OCI-LY3 (cell line): ENCODE results near the gene LHX1.

ENCODE experiments used
- H2AFZ ChIP-seq: fragments of 200-600, 300-600 bp; shearing (Covaris generic); 2 replicates; pipeline ENCODE4 v1.6.0; 2014; ENCODE audit warnings: antibody characterized with exemption, low read depth, low read length
- H3K27ac ChIP-seq: fragments of 200-600, 300-600 bp; sonication (generic); 2 replicates; pipeline ENCODE4 v1.5.1; 2014; ENCODE audit warnings: mild to moderate bottlenecking, low read length, moderate library complexity, mixed read lengths
- H3K27me3 ChIP-seq: fragments of 200-600, 300-600 bp; sonication (generic); 2 replicates; pipeline ENCODE4 v1.6.1; 2014; ENCODE audit warnings: low read depth, low read length, mixed read lengths
- H3K36me3 ChIP-seq: fragments of 200-600, 300-600 bp; sonication (generic); replicated peaks from 2 replicates; pipeline ENCODE3; 2014; ENCODE audit warnings: low read depth, low read length, mixed read lengths
- H3K4me1 ChIP-seq: fragments of 300-600, 200-600 bp; sonication (generic); 2 replicates; pipeline ENCODE4 v1.6.1; 2014; ENCODE audit warnings: low read length, mixed read lengths
- H3K4me2 ChIP-seq: fragments of 200-600, 300-600 bp; sonication (generic); 2 replicates; pipeline ENCODE4 v1.6.1; 2014; ENCODE audit warnings: low read length, mixed read lengths
- H3K4me3 ChIP-seq: fragments of 300-600, 200-600 bp; sonication (generic); 2 replicates; pipeline ENCODE4 v1.5.1; 2014; ENCODE audit warnings: antibody characterized with exemption, mild to moderate bottlenecking, low read length, moderate library complexity
- H3K79me2 ChIP-seq: fragments of 300-600, 200-600 bp; shearing (Covaris generic); 2 replicates; pipeline ENCODE4 v1.6.1; 2014; ENCODE audit warnings: mild to moderate bottlenecking, low read length, mixed read lengths
- H3K9ac ChIP-seq: fragments of 300-600, 200-600 bp; shearing (Covaris generic); 2 replicates; pipeline ENCODE4 v1.6.0; 2014; ENCODE audit warnings: mild to moderate bottlenecking, low read length, moderate library complexity
- H3K9me3 ChIP-seq: fragments of 200-600, 300-600 bp; shearing (Covaris generic); 2 replicates; pipeline ENCODE4 v1.6.1; 2014; ENCODE audit warnings: low read length, mixed read lengths; ENCODE audit not compliant: insufficient read depth
- H4K20me1 ChIP-seq: fragments of 200-600, 300-600 bp; sonication (generic); 2 replicates; pipeline ENCODE4 v1.6.1; 2016; ENCODE audit warnings: low read length, mixed read lengths; ENCODE audit not compliant: insufficient read depth
- EZH2phosphoT487 ChIP-seq: fragments of 200-600 bp; shearing (Covaris generic); IDR thresholded peaks from 2 replicates; pipeline ENCODE4 v1.6.1; 2018; ENCODE audit warnings: antibody characterized with exemption, mixed run types, low read depth

The LHX1 gene

DNA sequence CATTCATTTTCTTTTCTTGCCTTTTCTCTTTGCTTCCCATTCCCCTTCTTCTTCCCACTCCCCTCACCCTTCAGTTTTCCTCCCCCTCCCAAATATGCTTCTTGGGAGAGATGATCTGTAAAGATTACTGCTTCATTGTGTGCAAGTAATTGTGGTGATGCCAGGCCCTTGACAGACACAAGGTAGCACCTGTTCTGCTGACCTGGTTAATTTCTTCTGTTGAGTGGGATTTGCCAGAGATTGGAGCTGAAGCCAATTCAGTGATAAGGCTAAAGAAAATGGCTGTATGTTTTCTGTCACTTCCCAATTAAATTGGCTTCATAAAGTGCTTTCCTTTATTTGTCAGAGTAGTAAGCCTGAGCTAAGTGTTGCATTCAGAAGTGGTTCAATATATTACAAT lies 56.0 kb downstream of the LHX1 start:
- H3K4me2 ChIP-seq, result no peak overlapping the region
- peaks cover 20% of the 10 kb centered on the region for H3K79me2 ChIP-seq
- peaks cover 3% of the 10 kb centered on the region; the same call in 1 of the 2 replicates for H4K20me1 ChIP-seq
- no peaks in the 10 kb centered on the region for H3K27me3 ChIP-seq
- no peak overlapping the region for H3K9ac ChIP-seq
- no peak overlapping the region for H2AFZ ChIP-seq
- H3K4me1 ChIP-seq, result no peaks in the 10 kb centered on the region
- H3K4me3 ChIP-seq, result no peak overlapping the region
- no peak for TF ChIP-seq EZH2phosphoT487
- H3K27ac ChIP-seq, result no peak overlapping the region
- H3K9me3 ChIP-seq, result no peaks in the 10 kb centered on the region
- H3K36me3 ChIP-seq, result peaks cover 65% of the 10 kb centered on the region
